Measurements from ENCODE around the gene PGLYRP4. TPM values are rescaled to one million over a fixed set of nuclear protein-coding genes. Genes with fewer than 3 reads are reported as not detected.

The PGLYRP4 gene
- total RNA-seq, 1 experiment from 2014 or later: not detected

GRCh38 chr1:153387001-153387400, 38.4 kb upstream of the PGLYRP4 start:
- H3K27me3 ChIP-seq (ENCODE audit: control insufficient read depth, insufficient read depth, low read length): peaks cover 10% of the 10 kb centered on the region
- H3K4me3 ChIP-seq (ENCODE audit: low read depth in 2 of 2, low read length in 2 of 2): no peak overlapping the region
- TF ChIP-seq POLR2AphosphoS5 (IDR thresholded peaks at IDR 0.05; ENCODE audit: low read depth, low read length) (no peak), SIN3A (IDR thresholded peaks at IDR 0.05; ENCODE audit: borderline replicate concordance, insufficient read depth, low read depth, low read length) (no peak), TCF7L2 (IDR thresholded peaks at IDR 0.05; ENCODE audit: low read depth, low read length) (no peak), REST (IDR thresholded peaks at IDR 0.05; ENCODE audit: insufficient read depth in 1 of 2, low read depth in 2 of 2, low read length in 1 of 2) (no peak), CTCF (IDR thresholded peaks at IDR 0.05) (no peak)
- H3K4me1 ChIP-seq (ENCODE audit: control insufficient read depth, insufficient read depth, low read length): no peaks in the 10 kb centered on the region
- intact Hi-C loops (cut with micrococcal nuclease; ENCODE audit: unreplicated experiment) (no loop called here), in situ Hi-C loops (cut with HindIII; ENCODE audit: low pct_unique_long_range_greater_than_20kb, low sequenced_read_pairs) (no loop called here)
- ChIA-PET POLR2A (no interaction called here), CTCF (no interaction called here)
- no peaks in the 10 kb centered on the region for H3K36me3 ChIP-seq (ENCODE audit: control insufficient read depth, insufficient read depth, low read length)
- no TSS peak for BruUV-seq (replicated peaks)
- no peaks in the 10 kb centered on the region for H3K9me3 ChIP-seq (ENCODE audit: control insufficient read depth, insufficient read depth, low read depth, low read length)
- DNase-seq (ENCODE audit: low read depth, low spot score) (no peak), ATAC-seq (no peak)
- no peak overlapping the region for H3K27ac ChIP-seq (ENCODE audit: low read length)

- Histone ChIP-seq H3K36me3 (ENCODE audit: control insufficient read depth, insufficient read depth, low read length) (no peaks in the 10 kb centered on the region), H3K4me3 (ENCODE audit: low read depth in 2 of 2, low read length in 2 of 2) (no peak overlapping the region), H3K4me1 (ENCODE audit: control insufficient read depth, insufficient read depth, low read length) (no peaks in the 10 kb centered on the region), H3K27me3 (ENCODE audit: control insufficient read depth, insufficient read depth, low read length) (peaks cover 10% of the 10 kb centered on the region), H3K27ac (ENCODE audit: low read length) (no peak overlapping the region), H3K9me3 (ENCODE audit: control insufficient read depth, insufficient read depth, low read depth, low read length) (no peaks in the 10 kb centered on the region)
- no peak for ATAC-seq
- no peak for DNase-seq (ENCODE audit: low read depth, low spot score)
- POLR2A ChIA-PET: no interaction called here
- intact Hi-C loops (cut with micrococcal nuclease; ENCODE audit: unreplicated experiment): no loop called here
- CTCF ChIA-PET: no interaction called here
- BruUV-seq (replicated peaks): no TSS peak
- TF ChIP-seq POLR2AphosphoS5 (IDR thresholded peaks at IDR 0.05; ENCODE audit: low read depth, low read length) (no peak), REST (IDR thresholded peaks at IDR 0.05; ENCODE audit: insufficient read depth in 1 of 2, low read depth in 2 of 2, low read length in 1 of 2) (no peak), TCF7L2 (IDR thresholded peaks at IDR 0.05; ENCODE audit: low read depth, low read length) (no peak), CTCF (IDR thresholded peaks at IDR 0.05) (no peak), SIN3A (IDR thresholded peaks at IDR 0.05; ENCODE audit: borderline replicate concordance, insufficient read depth, low read depth, low read length) (no peak)
- in situ Hi-C loops (cut with HindIII; ENCODE audit: low pct_unique_long_range_greater_than_20kb, low sequenced_read_pairs): no loop called here
These were observed 37.9 kb upstream of the PGLYRP4 start for GRCh38 chr1:153386500-153386901.

Data from Panc1 (cell line).